HepG2 (cell line): ENCODE measurements around the gene PXDC1. TPM values are rescaled to one million over a fixed set of nuclear protein-coding genes. Genes with fewer than 3 reads are reported as not detected.

ENCODE experiments used
- ATF7-NPFF ChIP-seq: sonication (generic); formaldehyde crosslinking; IDR thresholded peaks from 2 replicates; pipeline ENCODE4 v1.8.1; 2023; ENCODE audit warnings: mild to moderate bottlenecking, low read depth, missing genetic modification reagents, moderate library complexity
- BATF2 ChIP-seq: sonication (generic); formaldehyde crosslinking; IDR thresholded peaks from 2 replicates; pipeline ENCODE4 v1.8.0; 2022; ENCODE audit warnings: mild to moderate bottlenecking, missing genetic modification reagents, moderate library complexity
- LCORL ChIP-seq, 2 experiments: fragments of 450-650 bp in 1 of 2; sonication (generic) in 1 of 2; formaldehyde crosslinking in 1 of 2; IDR thresholded peaks; 2 replicates each; pipeline versions ENCODE4 v1.5.0 to v1.6.1; 2017 to 2020; ENCODE audit warnings: antibody characterized with exemption in 1 of 2, missing genetic modification reagents in 1 of 2
- MIER3 ChIP-seq: IDR thresholded peaks from 2 replicates; pipeline ENCODE4 v1.6.1; 2016; ENCODE audit warnings: missing compliant biosample characterization, borderline replicate concordance
- NFE2L2 ChIP-seq: fragments of 150-350 bp; IDR thresholded peaks from 2 replicates; pipeline ENCODE4 v1.6.1; 2014; ENCODE audit warnings: low read length
- PATZ1 ChIP-seq: sonication (generic); formaldehyde crosslinking; IDR thresholded peaks from 2 replicates; pipeline ENCODE4 v1.4.0; 2020; ENCODE audit warnings: missing genetic modification reagents
- RFX1 ChIP-seq: fragments of 450-650 bp; IDR thresholded peaks from 2 replicates; pipeline ENCODE4 v1.6.1; 2017
- THAP11 ChIP-seq: IDR thresholded peaks from 2 replicates; pipeline ENCODE4 v1.6.1; 2016; ENCODE audit warnings: missing biosample characterization, missing genetic modification reagents
- UBTF ChIP-seq: sonication (generic); formaldehyde crosslinking; IDR thresholded peaks from 2 replicates; pipeline ENCODE4 v1.4.0; 2020; ENCODE audit warnings: mild to moderate bottlenecking, missing genetic modification reagents
- ZGPAT ChIP-seq: IDR thresholded peaks from 2 replicates; pipeline ENCODE4 v1.6.1; 2016; ENCODE audit warnings: mild to moderate bottlenecking
- ZNF143 ChIP-seq: sonication (generic); formaldehyde crosslinking; IDR thresholded peaks from 2 replicates; pipeline ENCODE4 v1.4.0; 2020; ENCODE audit warnings: missing genetic modification reagents
- ZNF383 ChIP-seq: sonication (generic); formaldehyde crosslinking; IDR thresholded peaks from 2 replicates; pipeline ENCODE4 v1.4.0; 2020; ENCODE audit warnings: missing genetic modification reagents, mild to moderate bottlenecking, borderline replicate concordance
- ZNF432 ChIP-seq: sonication (generic); formaldehyde crosslinking; IDR thresholded peaks from 2 replicates; pipeline ENCODE4 v1.5.0; 2020; ENCODE audit warnings: missing genetic modification reagents, mild to moderate bottlenecking, borderline replicate concordance
- ZNF546 ChIP-seq: sonication (generic); formaldehyde crosslinking; conservative IDR thresholded peaks from 2 replicates; pipeline ENCODE4 v1.8.1; 2023; ENCODE audit warnings: mild to moderate bottlenecking, missing genetic modification reagents
- ZNF552 ChIP-seq: sonication (generic); formaldehyde crosslinking; IDR thresholded peaks from 2 replicates; pipeline ENCODE4 v1.9.0; 2022; ENCODE audit warnings: missing genetic modification reagents, mild to moderate bottlenecking, borderline replicate concordance
- ZNF672 ChIP-seq: sonication (generic); formaldehyde crosslinking; IDR thresholded peaks from 2 replicates; pipeline ENCODE4 v1.8.1; 2022; ENCODE audit warnings: missing genetic modification reagents
- ZNF709 ChIP-seq: sonication (generic); formaldehyde crosslinking; IDR thresholded peaks from 2 replicates; pipeline ENCODE4 v1.5.0; 2020; ENCODE audit warnings: mild to moderate bottlenecking, missing genetic modification reagents
- ZNF746 ChIP-seq: sonication (generic); formaldehyde crosslinking; IDR thresholded peaks from 2 replicates; pipeline ENCODE4 v1.8.0; 2022; ENCODE audit warnings: mild to moderate bottlenecking, missing genetic modification reagents
- polyA plus RNA-seq, 8 experiments: library from polyadenylated mRNA; depleted of rRNA in 3 of 8; stranded (reverse) in 7 of 8; unstranded in 1 of 8; fragments of >200 nt; fragmentation: Illumina TruSeq in 4 of 8; extraction: Trizol in 4 of 8; gene quantifications; 2 replicates each; pipeline versions ENCODE4 v1.2.1 to v1.2.3, GENCODE V29; 2011 to 2016; ENCODE audit warnings: low read depth in 4 of 8, missing spikeins in 1 of 8, mixed read lengths in 1 of 8; ENCODE audit not compliant: insufficient read depth in 1 of 8
- total RNA-seq, 5 experiments: library from RNA; depleted of rRNA; stranded (reverse); fragments of >200 nt; fragmentation: Illumina TruSeq; extraction: Trizol; gene quantifications; 2 replicates each; pipeline ENCODE4 v1.2.3, GENCODE V29; 2016; ENCODE audit warnings: low read depth in 1 of 5
- TF ChIP-seq, protein P1 (sequence below): sonication (generic); formaldehyde crosslinking; IDR thresholded peaks from 2 replicates; pipeline ENCODE4 v1.5.1; 2020; ENCODE audit warnings: missing genetic modification reagents, mild to moderate bottlenecking, borderline replicate concordance

Gene PXDC1
- total and polyA plus RNA-seq, 2 of the 13 experiments (the other 11 are each of a cell fraction or from before 2014, with no cell fraction given), result 32.4 to 34.7 TPM

DNA sequence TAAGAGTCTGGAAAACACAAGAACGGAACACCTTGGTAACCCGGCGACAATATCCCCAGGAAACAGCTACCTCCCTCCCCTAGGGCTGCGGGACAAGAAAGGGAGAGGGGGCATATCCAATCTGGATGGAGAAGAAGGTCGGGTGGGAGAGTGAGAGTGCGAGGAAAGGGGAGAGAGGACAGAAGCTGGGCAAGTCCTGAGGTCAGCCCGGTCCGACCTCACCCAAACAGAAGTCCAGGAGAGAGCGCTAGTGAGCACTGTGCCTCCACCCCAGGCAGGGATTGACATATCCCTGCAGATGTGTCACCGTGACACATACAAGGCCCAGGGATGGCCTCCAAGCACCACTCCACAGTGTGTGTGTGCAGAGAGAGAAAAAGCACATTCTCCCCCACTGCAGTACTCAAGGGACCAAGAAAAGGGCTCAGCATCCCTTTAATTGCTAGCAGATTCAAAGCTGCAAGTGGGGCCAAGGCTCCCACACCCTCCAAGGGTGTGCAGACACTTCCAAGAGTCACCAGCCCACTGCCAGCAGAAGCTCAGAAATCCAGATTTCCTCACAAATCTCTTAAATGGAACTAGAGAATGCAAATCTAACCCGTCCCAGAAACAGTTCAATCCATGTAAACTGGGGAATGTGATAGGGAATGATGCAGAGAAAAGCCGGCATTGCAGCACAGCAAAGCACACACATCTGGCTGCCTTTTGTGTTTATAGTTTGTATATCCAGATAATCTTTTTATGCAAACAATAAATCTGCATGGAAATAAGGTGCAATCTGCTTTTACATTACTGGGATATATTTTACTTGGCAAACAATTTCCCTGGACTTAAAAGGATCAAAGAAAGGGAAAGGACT, 3.1 kb downstream of the PXDC1 start (continued):
- TF ChIP-seq ZNF432 (CRISPR knock-in tag) (no peak), NFE2L2 (0 out of 2 replicates have a peak, but pooled peaks have one; percentile 5), LCORL (IDR thresholded peaks at IDR 0.05) (no peak), LCORL (CRISPR knock-in tag; IDR thresholded peaks at IDR 0.05) (peak; percentile 69; the same call in 1 of the 2 replicates), UBTF (CRISPR knock-in tag) (peak; percentile 34; the same call in 1 of the 2 replicates), ZNF383 (no peak), ZNF746 (CRISPR knock-in tag) (no peak), ZNF709 (CRISPR knock-in tag) (no peak), ATF7-NPFF (CRISPR knock-in tag) (no peak), THAP11 (CRISPR knock-in tag) (peak; percentile 64), RFX1 (no peak), PATZ1 (no peak; the same call in 1 of the 2 replicates), BATF2 (CRISPR knock-in tag) (no peak; the same call in 1 of the 2 replicates), ZNF552 (CRISPR knock-in tag) (no peak), MIER3 (CRISPR knock-in tag) (no peak; the same call in 1 of the 2 replicates), ZGPAT (peak; percentile 70), ZNF672 (CRISPR knock-in tag) (no peak), ZNF143 (no peak), ZNF546 (CRISPR knock-in tag) (0 out of 2 replicates have a peak, but pooled peaks have one; percentile 39)
- TF ChIP-seq, protein P1, sequence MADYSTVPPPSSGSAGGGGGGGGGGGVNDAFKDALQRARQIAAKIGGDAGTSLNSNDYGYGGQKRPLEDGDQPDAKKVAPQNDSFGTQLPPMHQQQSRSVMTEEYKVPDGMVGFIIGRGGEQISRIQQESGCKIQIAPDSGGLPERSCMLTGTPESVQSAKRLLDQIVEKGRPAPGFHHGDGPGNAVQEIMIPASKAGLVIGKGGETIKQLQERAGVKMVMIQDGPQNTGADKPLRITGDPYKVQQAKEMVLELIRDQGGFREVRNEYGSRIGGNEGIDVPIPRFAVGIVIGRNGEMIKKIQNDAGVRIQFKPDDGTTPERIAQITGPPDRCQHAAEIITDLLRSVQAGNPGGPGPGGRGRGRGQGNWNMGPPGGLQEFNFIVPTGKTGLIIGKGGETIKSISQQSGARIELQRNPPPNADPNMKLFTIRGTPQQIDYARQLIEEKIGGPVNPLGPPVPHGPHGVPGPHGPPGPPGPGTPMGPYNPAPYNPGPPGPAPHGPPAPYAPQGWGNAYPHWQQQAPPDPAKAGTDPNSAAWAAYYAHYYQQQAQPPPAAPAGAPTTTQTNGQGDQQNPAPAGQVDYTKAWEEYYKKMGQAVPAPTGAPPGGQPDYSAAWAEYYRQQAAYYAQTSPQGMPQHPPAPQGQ (CRISPR knock-in tag), result no peak
